ENCODE measurements around the gene P3H4.
"Not testable (repeated sequence)": the region's sequence is repeated elsewhere in the genome, so short reads cannot be mapped to it uniquely, and the experiment has no call there.

Gene P3H4

DNA sequence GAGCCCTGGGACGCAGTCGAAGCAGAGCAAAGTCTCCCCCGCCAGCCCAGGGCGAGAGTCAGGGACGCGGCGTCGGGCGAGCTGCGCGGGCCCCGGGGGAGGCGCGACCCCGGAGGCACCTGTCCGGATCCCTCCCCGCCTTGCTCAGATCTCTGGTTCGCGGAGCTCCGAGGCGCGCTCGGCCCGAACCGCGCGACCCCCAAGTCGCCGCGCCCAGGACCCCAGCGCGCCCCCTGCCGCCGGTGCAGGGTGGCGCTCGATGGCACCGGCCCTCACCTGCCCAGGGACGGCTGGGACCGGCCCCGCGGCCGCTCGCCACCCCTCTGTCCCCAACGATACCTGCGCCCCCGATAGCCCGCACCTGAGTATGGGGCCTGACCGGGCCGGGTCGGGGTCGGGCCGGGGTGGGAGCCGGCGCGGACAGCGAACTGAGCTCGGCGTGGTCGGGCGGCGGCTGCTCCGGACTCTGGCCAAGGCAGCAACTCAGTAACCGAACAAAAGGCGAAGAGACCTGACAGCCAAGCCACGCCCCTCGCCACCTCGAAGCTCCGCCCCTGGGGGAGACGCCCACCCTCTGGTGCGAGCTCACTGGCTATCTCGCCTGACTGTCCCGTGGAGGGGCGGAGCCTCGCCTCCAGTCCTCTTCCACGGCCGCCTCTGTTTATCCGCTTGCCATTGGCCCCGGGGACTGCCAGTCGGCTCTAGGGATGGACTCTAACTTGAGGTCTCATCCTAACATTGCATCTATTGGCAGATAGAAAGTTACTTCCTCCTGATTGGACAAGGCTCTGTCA, 25.3 kb downstream of the P3H4 start, which contains the start of gene JUP:
Gene JUP, minus strand, starts transcription at position 485 of the 794 bp plus-strand sequence. CDS start 14,857 bp downstream, outside the sequence.
- Histone ChIP-seq H3K4me3 (ENCODE audit: low read depth, low read length) (peak within 1 kb of the TSS; percentile 80), H3K36me3 (ENCODE audit: control insufficient read depth, insufficient read depth, low read length) (no peaks in the 10 kb centered on the region), H3K4me1 (ENCODE audit: control insufficient read depth, insufficient read depth, low read length) (peaks cover 32% of the 10 kb centered on the region), H3K27ac (ENCODE audit: low read depth, low read length) (peak within 1 kb of the TSS; percentile 66; the same call in 1 of the 2 replicates), H3K9ac (ENCODE audit: low read length) (peak within 1 kb of the TSS; percentile 77), H3K9me3 (ENCODE audit: control insufficient read depth, insufficient read depth, low read depth, low read length) (no peaks in the 10 kb centered on the region), H3K27me3 (ENCODE audit: control insufficient read depth, insufficient read depth, low read length) (peaks cover 15% of the 10 kb centered on the region)

DNA sequence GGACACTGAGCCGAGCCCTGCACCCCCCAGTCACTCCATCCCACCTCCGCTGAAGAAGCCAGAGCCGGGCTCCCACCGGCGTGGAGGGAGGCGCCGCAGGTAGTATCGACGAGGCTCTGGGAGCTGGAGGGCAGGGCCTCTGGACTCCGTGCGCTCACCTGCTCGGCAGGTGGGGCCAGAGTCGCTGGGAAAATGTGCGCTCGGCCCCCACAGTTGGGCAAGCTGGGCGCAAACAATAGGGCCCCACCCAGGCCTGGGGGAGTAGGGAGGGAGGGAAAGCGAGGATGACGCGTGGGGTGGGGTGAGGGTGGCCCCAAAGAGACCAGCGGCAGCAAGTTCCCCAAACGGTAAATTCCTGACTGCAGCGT, 25.9 kb downstream of the P3H4 start:
- H3K27ac ChIP-seq (ENCODE audit: low read depth, low read length): peak overlapping the region; percentile 66; the same call in 1 of the 2 replicates
- H3K4me3 ChIP-seq (ENCODE audit: low read depth, low read length): peak overlapping the region; percentile 80
- peak overlapping the region; percentile 77 for H3K9ac ChIP-seq (ENCODE audit: low read length)
- H3K9me3 ChIP-seq (ENCODE audit: control insufficient read depth, insufficient read depth, low read depth, low read length): no peaks in the 10 kb centered on the region
- H3K27me3 ChIP-seq (ENCODE audit: control insufficient read depth, insufficient read depth, low read length): peaks cover 14% of the 10 kb centered on the region
- H3K36me3 ChIP-seq (ENCODE audit: control insufficient read depth, insufficient read depth, low read length): no peaks in the 10 kb centered on the region
- peaks cover 33% of the 10 kb centered on the region for H3K4me1 ChIP-seq (ENCODE audit: control insufficient read depth, insufficient read depth, low read length)

DNA sequence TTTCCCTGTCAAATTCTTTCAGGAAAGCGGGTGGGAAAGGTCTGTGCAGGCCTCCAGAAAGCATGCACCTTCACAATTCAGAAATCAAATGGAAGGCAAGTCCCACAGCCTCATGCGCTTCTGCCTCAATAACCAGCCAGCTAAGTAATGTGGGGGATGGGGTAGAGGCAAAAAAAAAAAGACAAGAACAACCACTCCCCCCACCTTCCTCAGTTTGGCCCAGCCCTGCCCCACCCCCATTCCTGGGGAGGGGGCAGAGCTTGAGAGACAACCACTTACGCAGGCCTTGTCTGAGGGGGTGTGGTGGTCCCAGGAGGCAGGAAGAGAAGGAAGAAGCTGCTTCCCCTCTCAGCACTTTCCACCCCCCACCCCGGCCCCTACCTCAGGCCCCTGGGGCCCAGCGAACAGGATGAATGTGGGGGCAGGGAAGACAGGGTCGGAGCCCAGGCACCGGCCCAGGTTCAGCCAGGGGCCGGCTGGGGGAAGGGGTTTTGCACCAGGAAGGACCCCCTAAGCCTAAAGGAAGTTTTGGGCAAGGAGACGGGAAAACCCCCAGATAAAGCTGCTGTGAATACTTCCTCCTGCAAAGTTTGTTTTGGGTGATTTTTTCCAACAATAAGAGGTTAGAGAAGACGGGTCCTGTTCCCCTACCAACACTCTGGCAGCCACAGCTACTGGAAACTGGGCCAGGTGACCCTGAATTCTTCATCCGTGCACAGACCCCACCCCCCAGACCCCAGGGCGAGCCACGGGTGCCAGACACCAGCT, 26.5 kb downstream of the P3H4 start:
- H3K4me3 ChIP-seq (ENCODE audit: low read depth, low read length): peak overlapping the region; percentile 80
- no peaks in the 10 kb centered on the region for H3K36me3 ChIP-seq (ENCODE audit: control insufficient read depth, insufficient read depth, low read length)
- peak overlapping the region; percentile 77 for H3K9ac ChIP-seq (ENCODE audit: low read length)
- peaks cover 10% of the 10 kb centered on the region for H3K27me3 ChIP-seq (ENCODE audit: control insufficient read depth, insufficient read depth, low read length)
- peak overlapping the region; percentile 79 for H3K27ac ChIP-seq (ENCODE audit: low read depth, low read length)
- H3K4me1 ChIP-seq (ENCODE audit: control insufficient read depth, insufficient read depth, low read length): peaks cover 33% of the 10 kb centered on the region
- H3K9me3 ChIP-seq (ENCODE audit: control insufficient read depth, insufficient read depth, low read depth, low read length): no peaks in the 10 kb centered on the region

DNA sequence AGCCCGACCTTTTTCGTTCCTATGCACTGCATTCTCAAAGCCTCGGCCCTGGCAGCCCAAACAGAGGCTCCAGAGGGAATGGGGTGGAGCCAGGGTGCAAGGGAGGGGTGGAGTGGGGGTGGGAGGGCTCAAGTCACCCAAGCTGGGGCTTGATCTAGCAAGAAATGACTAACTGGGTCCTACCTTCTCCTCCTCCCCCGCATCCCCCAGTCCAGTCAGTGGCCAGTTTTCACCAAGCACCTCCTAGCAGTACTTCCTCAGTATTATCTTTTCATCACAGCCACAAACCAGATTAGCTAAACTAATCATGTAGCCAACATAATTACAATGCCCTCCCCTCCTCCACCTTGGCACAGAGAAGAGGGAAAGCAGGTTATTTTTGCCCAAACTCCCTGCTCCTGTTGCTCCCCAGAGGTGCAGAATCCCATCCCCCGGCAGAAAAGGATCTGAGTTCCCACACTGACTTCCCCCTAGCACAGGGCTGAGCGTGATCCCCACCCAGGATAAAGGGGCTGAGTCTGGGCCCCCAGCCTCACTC, 27.5 kb downstream of the P3H4 start:
- Histone ChIP-seq H3K4me1 (ENCODE audit: control insufficient read depth, insufficient read depth, low read length) (peaks cover 33% of the 10 kb centered on the region), H3K27me3 (ENCODE audit: control insufficient read depth, insufficient read depth, low read length) (peaks cover 4% of the 10 kb centered on the region), H3K9me3 (ENCODE audit: control insufficient read depth, insufficient read depth, low read depth, low read length) (no peaks in the 10 kb centered on the region), H3K27ac (ENCODE audit: low read depth, low read length) (peak overlapping the region; percentile 79), H3K4me3 (ENCODE audit: low read depth, low read length) (peak overlapping the region; percentile 80), H3K36me3 (ENCODE audit: control insufficient read depth, insufficient read depth, low read length) (no peaks in the 10 kb centered on the region), H3K9ac (ENCODE audit: low read length) (peak overlapping the region; percentile 66)

DNA sequence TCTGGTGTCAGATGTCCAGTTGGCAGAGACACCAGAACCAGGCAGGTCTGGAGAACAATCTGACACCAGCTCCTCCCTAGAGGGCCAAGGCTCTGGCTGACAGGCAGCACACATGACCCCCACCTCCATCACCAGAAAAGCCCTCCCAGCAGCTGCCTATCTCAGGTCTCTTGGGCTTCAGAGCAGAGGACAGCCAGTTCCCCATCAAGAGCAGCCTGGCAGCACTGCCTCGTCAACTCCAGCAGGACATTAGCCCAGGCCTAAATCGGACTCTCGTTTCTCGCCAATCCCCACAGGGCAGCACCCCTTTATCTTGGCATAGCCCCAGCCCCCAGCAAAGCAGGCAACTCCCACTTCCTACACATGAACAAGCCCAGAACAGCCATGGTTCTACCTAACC, 29.6 kb downstream of the P3H4 start:
- Histone ChIP-seq H3K27ac (ENCODE audit: low read depth, low read length) (no peak overlapping the region), H3K9me3 (ENCODE audit: control insufficient read depth, insufficient read depth, low read depth, low read length) (no peaks in the 10 kb centered on the region), H3K27me3 (ENCODE audit: control insufficient read depth, insufficient read depth, low read length) (no peaks in the 10 kb centered on the region), H3K9ac (ENCODE audit: low read length) (no peak overlapping the region), H3K4me1 (ENCODE audit: control insufficient read depth, insufficient read depth, low read length) (peaks cover 43% of the 10 kb centered on the region), H3K36me3 (ENCODE audit: control insufficient read depth, insufficient read depth, low read length) (no peaks in the 10 kb centered on the region), H3K4me3 (ENCODE audit: low read depth, low read length) (no peak overlapping the region)

DNA sequence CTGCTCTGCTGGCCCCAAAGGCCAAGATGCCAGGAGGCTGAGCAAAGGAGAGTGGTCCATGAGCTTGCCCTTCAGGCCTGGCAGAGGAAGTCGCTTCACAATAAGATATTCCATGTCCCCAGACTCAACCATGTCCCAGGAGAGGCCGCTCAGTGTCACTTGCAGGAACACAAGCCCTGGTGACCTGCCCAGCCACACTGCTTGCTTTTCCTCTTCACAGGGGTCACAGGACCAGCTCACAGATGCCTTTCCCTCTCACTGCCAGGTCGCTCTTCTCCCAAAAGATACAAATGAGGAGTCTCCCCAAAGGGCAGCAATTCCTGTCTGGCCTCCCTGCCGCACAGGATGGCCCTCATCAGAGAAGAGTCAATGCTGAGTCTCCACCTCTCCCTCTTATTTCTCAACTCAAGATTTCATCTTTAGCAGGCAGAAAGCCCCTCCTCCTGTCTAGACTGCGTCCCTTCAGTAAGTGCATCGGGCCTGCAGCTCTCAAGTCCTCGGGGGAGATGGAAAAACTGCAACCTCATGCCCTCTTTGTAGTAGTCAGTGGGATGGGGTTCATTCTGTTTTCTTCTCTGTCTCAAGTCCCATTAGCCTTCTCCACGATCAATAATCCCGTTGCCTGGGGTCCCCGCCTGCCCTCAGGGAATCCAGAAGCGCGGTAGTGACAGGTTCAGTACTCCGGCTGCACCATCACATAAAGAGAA, 30.2 kb downstream of the P3H4 start:
- Histone ChIP-seq H3K27me3 (ENCODE audit: control insufficient read depth, insufficient read depth, low read length) (no peaks in the 10 kb centered on the region), H3K4me3 (ENCODE audit: low read depth, low read length) (no peak overlapping the region), H3K9ac (ENCODE audit: low read length) (no peak overlapping the region), H3K27ac (ENCODE audit: low read depth, low read length) (no peak overlapping the region), H3K9me3 (ENCODE audit: control insufficient read depth, insufficient read depth, low read depth, low read length) (no peaks in the 10 kb centered on the region), H3K4me1 (ENCODE audit: control insufficient read depth, insufficient read depth, low read length) (peaks cover 43% of the 10 kb centered on the region), H3K36me3 (ENCODE audit: control insufficient read depth, insufficient read depth, low read length) (no peaks in the 10 kb centered on the region)

DNA sequence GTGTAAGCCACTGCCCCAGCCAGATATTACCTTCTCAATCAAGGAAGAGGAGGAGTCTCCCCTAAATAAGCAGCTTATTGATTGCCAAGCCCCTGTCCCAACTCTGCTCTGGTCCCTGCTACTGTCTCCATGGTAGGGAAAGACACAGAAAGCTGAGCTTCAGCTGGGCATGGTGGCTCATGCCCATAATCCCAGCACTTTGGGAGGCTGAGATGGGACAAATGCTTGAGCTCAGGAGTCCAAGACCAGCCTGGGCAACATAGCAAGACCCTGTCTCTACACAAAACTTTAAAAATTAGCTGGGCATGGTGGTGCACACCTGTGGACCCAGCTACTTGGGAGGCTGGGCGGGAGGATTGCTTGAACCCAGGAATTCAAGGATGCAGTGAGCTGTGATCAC, 31.8 kb downstream of the P3H4 start:
- no peak overlapping the region for H3K9ac ChIP-seq (ENCODE audit: low read length)
- H3K36me3 ChIP-seq (ENCODE audit: control insufficient read depth, insufficient read depth, low read length): no peaks in the 10 kb centered on the region
- no peak overlapping the region for H3K27ac ChIP-seq (ENCODE audit: low read depth, low read length)
- H3K4me1 ChIP-seq (ENCODE audit: control insufficient read depth, insufficient read depth, low read length): peaks cover 57% of the 10 kb centered on the region
- H3K27me3 ChIP-seq (ENCODE audit: control insufficient read depth, insufficient read depth, low read length): no peaks in the 10 kb centered on the region
- H3K9me3 ChIP-seq (ENCODE audit: control insufficient read depth, insufficient read depth, low read depth, low read length): no peaks in the 10 kb centered on the region
- H3K4me3 ChIP-seq (ENCODE audit: low read depth, low read length): no peak overlapping the region

DNA sequence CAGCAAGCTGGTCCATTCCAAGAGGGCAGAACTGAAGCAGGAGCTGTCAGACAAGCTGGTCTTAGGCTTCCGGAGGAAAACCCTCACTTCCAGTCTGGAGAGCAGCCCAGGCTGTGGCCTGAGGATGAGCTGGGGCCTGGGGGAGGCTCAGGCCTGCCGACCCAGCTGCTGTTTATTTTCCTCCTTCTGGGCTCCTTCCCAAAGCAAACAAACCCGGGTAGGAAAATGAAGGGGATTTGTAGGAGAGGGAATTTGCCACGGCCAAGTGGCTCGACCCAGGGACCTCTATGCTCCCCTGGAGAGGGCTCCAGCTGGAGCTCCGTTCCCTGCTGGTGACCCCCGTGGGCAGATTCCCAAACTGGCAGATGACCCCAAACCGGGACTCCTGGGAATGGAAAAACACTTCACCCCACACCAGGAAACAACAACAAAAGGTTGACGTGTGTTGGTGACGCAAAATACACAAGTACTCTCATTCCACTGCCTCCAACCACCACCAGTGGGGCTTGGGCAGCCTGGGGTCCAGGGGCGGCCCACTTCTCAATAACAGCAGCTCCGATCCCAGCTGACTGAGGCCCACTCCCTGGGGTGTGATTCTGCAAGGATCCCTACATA, 34.1 kb downstream of the P3H4 start:
- H3K27me3 ChIP-seq (ENCODE audit: control insufficient read depth, insufficient read depth, low read length): no peaks in the 10 kb centered on the region
- 0 out of 2 replicates have a peak, but pooled peaks cover 2% of the 10 kb centered on the region for H3K36me3 ChIP-seq (ENCODE audit: control insufficient read depth, insufficient read depth, low read length)
- peak overlapping the region; percentile 50 for H3K9ac ChIP-seq (ENCODE audit: low read length)
- peaks cover 50% of the 10 kb centered on the region for H3K4me1 ChIP-seq (ENCODE audit: control insufficient read depth, insufficient read depth, low read length)
- H3K27ac ChIP-seq (ENCODE audit: low read depth, low read length): peak overlapping the region; percentile 7; the same call in 1 of the 2 replicates
- H3K9me3 ChIP-seq (ENCODE audit: control insufficient read depth, insufficient read depth, low read depth, low read length): no peaks in the 10 kb centered on the region
- no peak overlapping the region for H3K4me3 ChIP-seq (ENCODE audit: low read depth, low read length)

DNA sequence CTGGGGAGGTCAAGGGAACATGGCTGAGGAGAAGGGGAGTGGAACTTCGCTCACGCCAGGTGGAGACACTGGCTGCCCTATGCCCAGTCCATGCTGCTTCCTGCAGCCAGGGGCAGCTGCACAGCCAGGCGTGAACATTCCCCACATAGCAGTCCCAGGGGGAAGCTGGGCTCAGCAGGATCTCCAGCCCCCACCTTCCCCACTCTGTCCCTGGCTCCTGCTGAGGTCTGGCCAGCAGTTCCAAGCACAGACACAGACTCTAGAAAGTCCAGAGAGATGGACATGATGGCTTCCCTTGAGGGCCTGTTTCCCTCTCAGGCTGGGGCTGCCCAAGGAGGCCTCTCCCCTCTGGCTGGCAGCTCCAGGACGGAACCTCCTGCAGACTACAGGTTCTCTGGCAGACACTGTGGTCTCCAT, 34.6 kb downstream of the P3H4 start:
- Histone ChIP-seq H3K4me1 (ENCODE audit: control insufficient read depth, insufficient read depth, low read length) (peaks cover 50% of the 10 kb centered on the region), H3K9ac (ENCODE audit: low read length) (peak overlapping the region; percentile 50), H3K4me3 (ENCODE audit: low read depth, low read length) (no peak overlapping the region), H3K36me3 (ENCODE audit: control insufficient read depth, insufficient read depth, low read length) (peaks cover 5% of the 10 kb centered on the region; the same call in 1 of the 2 replicates), H3K27ac (ENCODE audit: low read depth, low read length) (peak overlapping the region; percentile 7; the same call in 1 of the 2 replicates), H3K9me3 (ENCODE audit: control insufficient read depth, insufficient read depth, low read depth, low read length) (no peaks in the 10 kb centered on the region), H3K27me3 (ENCODE audit: control insufficient read depth, insufficient read depth, low read length) (no peaks in the 10 kb centered on the region)

DNA sequence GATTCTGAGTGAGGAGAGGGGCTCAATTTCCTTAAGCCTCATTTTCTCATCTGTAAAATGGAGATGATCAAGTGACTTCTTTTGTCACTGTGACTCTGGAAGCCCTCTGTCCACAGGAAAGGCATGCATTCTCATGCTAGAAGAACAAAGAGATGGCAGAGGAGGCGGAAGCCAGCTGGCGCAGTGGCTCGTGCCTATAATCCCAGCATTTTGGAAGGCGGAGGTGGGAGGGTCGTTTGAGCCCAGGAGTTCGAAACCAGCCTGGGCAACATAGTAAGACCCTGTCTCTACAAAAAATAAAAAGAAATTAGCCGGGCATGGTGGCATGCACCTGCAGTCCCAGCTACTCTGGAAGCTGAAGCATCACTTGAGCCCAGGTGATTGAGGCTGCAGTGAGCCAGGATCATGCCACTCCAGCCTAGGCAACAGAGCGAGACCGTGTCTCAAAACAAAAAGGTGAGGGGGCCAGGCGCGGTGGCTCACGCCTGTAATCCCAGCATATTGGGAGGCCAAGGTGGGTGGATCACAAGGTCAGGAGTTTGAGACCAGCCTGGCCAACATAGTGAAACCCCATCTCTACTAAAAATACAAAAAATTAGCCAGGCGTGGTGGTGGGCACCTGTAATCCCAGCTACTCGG, 35.4 kb downstream of the P3H4 start:
- peaks cover 49% of the 10 kb centered on the region for H3K4me1 ChIP-seq (ENCODE audit: control insufficient read depth, insufficient read depth, low read length)

More for the DNA sequence above, 35.4 kb downstream of the P3H4 start:
- H3K9me3 ChIP-seq (ENCODE audit: control insufficient read depth, insufficient read depth, low read depth, low read length); H3K36me3 ChIP-seq (ENCODE audit: control insufficient read depth, insufficient read depth, low read length); H3K4me3 ChIP-seq (ENCODE audit: low read depth, low read length); H3K27me3 ChIP-seq (ENCODE audit: control insufficient read depth, insufficient read depth, low read length); H3K27ac ChIP-seq (ENCODE audit: low read depth, low read length): not testable (repeated sequence)
- peak overlapping the region; percentile 56 for H3K9ac ChIP-seq (ENCODE audit: low read length)

All from HUES6 (cell line).